T-cell (primary cell): Measurements from ENCODE around the gene LCN9. TPM values are rescaled to one million over a fixed set of nuclear protein-coding genes. Genes with fewer than 3 reads are reported as not detected.

ENCODE experiments used
- ATAC-seq, 4 experiments: fragments of 200-7000 bp in 3 of 4; fragments of 150-1000 bp in 1 of 4; cut with Tn5 transposase; replicated peaks in 1 of 4; 1 replicate in 3 of 4; 2 replicates in 1 of 4; pipeline ENCODE4 v1.10.0; 2021; ENCODE audit warnings: moderate library complexity in 3 of 4, mild to moderate bottlenecking in 2 of 4, moderate number of reproducible peaks in 1 of 4
- CTCF ChIA-PET, 2 donors: fragments of 300-600 bp; sonication (Branson Sonifier 250); formaldehyde crosslinking; loops; one replicate each; lab custom pipeline; 2022; ENCODE audit warnings: antibody characterized with exemption in 2 of 2; lab: Charles Lee
- POLR2A ChIA-PET, 2 donors: fragments of 300-600 bp; sonication (Branson Sonifier 250); formaldehyde crosslinking; loops; one replicate each; lab custom pipeline; 2022; ENCODE audit warnings: antibody characterized with exemption in 2 of 2; lab: Charles Lee
- DNase-seq, 35 experiments: peaks; one replicate each; pipeline versions ENCODE4 v3.0.0 to v3.0.0-alpha.2; 2013 to 2023
- H3K27ac ChIP-seq: one replicate; pipeline ENCODE4 v1.5.1; 2013; ENCODE audit warnings: low read length
- H3K27me3 ChIP-seq, 2 experiments: replicated peaks in 1 of 2; 1 replicate in 1 of 2; 2 replicates in 1 of 2; pipeline versions ENCODE4 v1.6.1 to v1.7.0; 2013; ENCODE audit warnings: low read length in 1 of 2, mixed read lengths in 1 of 2; ENCODE audit not compliant: control insufficient read depth in 2 of 2, insufficient read depth in 2 of 2; ENCODE audit errors: extremely low read depth in 1 of 2
- H3K36me3 ChIP-seq, 2 donors: 1 replicate in 1 of 2; 2 replicates in 1 of 2; pipeline versions ENCODE4 v1.6.1 to v1.7.0; 2013; ENCODE audit warnings: low read length in 1 of 2; ENCODE audit not compliant: control insufficient read depth in 2 of 2, insufficient read depth in 1 of 2; ENCODE audit errors: extremely low read depth in 1 of 2
- H3K4me1 ChIP-seq, 2 experiments: 1 replicate in 1 of 2; 2 replicates in 1 of 2; pipeline versions ENCODE4 v1.6.1 to v1.7.0; 2013; ENCODE audit warnings: low read length in 2 of 2, mixed read lengths in 1 of 2; ENCODE audit not compliant: insufficient read depth in 2 of 2, control insufficient read depth in 1 of 2; ENCODE audit errors: extremely low read depth in 1 of 2
- H3K4me3 ChIP-seq, 2 donors: 1 replicate in 1 of 2; 2 replicates in 1 of 2; pipeline versions ENCODE4 v1.5.1 to v1.7.0; 2013; ENCODE audit warnings: mild to moderate bottlenecking in 2 of 2, low read length in 1 of 2, moderate library complexity in 1 of 2; ENCODE audit not compliant: control insufficient read depth in 1 of 2; ENCODE audit errors: extremely low read depth in 1 of 2
- H3K9me3 ChIP-seq: 2 replicates; pipeline ENCODE4 v1.7.0; 2013
- H3K27ac Mint-ChIP-seq, 2 donors: one replicate each; pipeline ENCODE4 v1.8.0; 2020 to 2021; ENCODE audit warnings: mild to moderate bottlenecking in 2 of 2, mixed read lengths in 2 of 2
- H3K27me3 Mint-ChIP-seq, 2 donors: one replicate each; pipeline ENCODE4 v1.8.0; 2021 to 2022; ENCODE audit warnings: mixed read lengths in 2 of 2
- H3K36me3 Mint-ChIP-seq: one replicate; pipeline ENCODE4 v1.8.0; 2021; ENCODE audit warnings: mixed read lengths
- H3K4me1 Mint-ChIP-seq, 3 donors: one replicate each; pipeline ENCODE4 v1.8.0; 2020 to 2022; ENCODE audit warnings: mixed read lengths in 3 of 3, mild to moderate bottlenecking in 1 of 3
- H3K4me3 Mint-ChIP-seq, 3 donors: one replicate each; pipeline ENCODE4 v1.8.0; 2020 to 2022; ENCODE audit warnings: mild to moderate bottlenecking in 3 of 3, mixed read lengths in 3 of 3, moderate library complexity in 3 of 3
- H3K9me3 Mint-ChIP-seq, 3 donors: one replicate each; pipeline ENCODE4 v1.8.0; 2020 to 2022; ENCODE audit warnings: mixed read lengths in 3 of 3
- WGBS: methylation state at CpG from one replicate; pipeline ENCODE4 v1.1.5; 2013; ENCODE audit warnings: missing lambda C conversion rate; ENCODE audit not compliant: insufficient coverage; 5-methylcytosine and 5-hydroxymethylcytosine counted together
- total RNA-seq, 35 experiments: library from RNA in 6 of 35; stranded (reverse) in 6 of 35; fragments of 120-200 nt in 1 of 35; gene quantifications; one replicate each; pipeline versions ENCODE4 v1.2.1 to v1.2.4 and lab custom pipeline; 2013 to 2026

LCN9 gene
- total RNA-seq, 5 donors from 2014 or later (not counting 1 experiment from before 2014, with no cell fraction given): not detected

DNA sequence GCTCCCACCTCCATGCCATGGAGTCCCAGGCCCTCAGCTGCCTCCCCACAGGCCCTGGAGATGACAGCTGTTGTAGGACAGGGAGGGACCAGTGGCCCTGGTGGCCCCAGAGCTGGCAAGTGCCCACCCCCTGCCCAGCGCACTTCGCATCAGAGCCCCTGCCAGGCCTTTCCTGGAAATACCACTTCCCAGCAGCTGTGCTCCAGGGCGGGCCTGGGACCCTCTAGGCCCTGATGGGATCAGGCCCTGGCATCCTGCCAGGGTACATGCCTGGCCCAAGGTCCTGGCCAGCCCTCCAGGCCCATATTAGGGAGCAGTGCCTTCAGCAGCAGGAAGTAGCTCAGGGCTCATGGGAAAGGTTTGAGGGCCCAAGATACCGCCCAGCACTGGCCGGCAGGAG lies 41.4 kb downstream of the LCN9 start:
- Mint-ChIP-seq H3K9me3 (no peaks in the 10 kb centered on the region), H3K27me3 (peaks cover 7 to 11% of the 10 kb centered on the region in 2 donors), H3K4me3 (no peak overlapping the region), H3K27ac (no peak overlapping the region), H3K36me3 (no peaks in the 10 kb centered on the region), H3K4me1 (no peaks in the 10 kb centered on the region)
- DNase-seq (no peak), ATAC-seq (no peak)
- no peaks in the 10 kb centered on the region for H3K9me3 ChIP-seq
- ChIA-PET POLR2A (no interaction called here), CTCF (no interaction called here)
- no peaks in the 10 kb centered on the region for H3K36me3 ChIP-seq
- H3K4me3 ChIP-seq: no peak overlapping the region
- peaks cover 3 to 68% of the 10 kb centered on the region in 2 experiments for H3K27me3 ChIP-seq
- H3K27ac ChIP-seq: no peak overlapping the region
- peaks cover 0 to 17% of the 10 kb centered on the region in 2 experiments for H3K4me1 ChIP-seq
- 83% methylated on average over 5 of the region's 5 CpGs for WGBS

DNA sequence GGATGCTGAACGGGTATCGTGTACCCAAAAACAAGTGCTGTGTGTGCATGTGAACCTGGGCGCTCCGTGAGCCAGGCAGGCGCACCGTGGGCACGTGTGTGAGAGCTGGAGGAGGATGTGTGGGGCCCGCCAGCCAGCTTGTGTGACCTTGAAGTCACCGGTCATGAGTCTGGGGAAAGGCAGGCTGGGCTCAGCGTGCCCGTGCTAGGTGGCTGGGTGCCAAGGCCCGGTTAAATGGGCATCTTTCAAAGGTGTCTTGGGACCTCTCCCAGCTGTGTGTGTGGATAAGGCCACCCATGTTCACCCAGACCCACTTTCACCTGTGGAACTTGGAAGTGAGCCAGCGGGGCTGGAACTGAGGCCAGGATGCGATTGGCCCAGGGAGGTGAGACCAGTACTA lies 42.3 kb downstream of the LCN9 start:
- H3K9me3 Mint-ChIP-seq: no peaks in the 10 kb centered on the region
- Histone ChIP-seq H3K27ac (no peak overlapping the region), H3K4me1 (peaks cover 0 to 17% of the 10 kb centered on the region in 2 experiments), H3K9me3 (no peaks in the 10 kb centered on the region), H3K27me3 (peaks cover 3 to 63% of the 10 kb centered on the region in 2 experiments), H3K4me3 (no peak overlapping the region), H3K36me3 (no peaks in the 10 kb centered on the region)
- H3K27me3 Mint-ChIP-seq: peaks cover 11% of the 10 kb centered on the region in 2 donors
- H3K36me3 Mint-ChIP-seq: no peaks in the 10 kb centered on the region
- WGBS: 74% methylated on average over 8 of the region's 14 CpGs
- POLR2A ChIA-PET: no interaction called here
- DNase-seq (no peak), ATAC-seq (no peak)
- H3K4me3 Mint-ChIP-seq: no peak overlapping the region
- CTCF ChIA-PET: interaction anchor here in 1 of 2 donors (0.6 kb wide), 1 partner anchor 78 kb away, joined by 5 read pairs; no protein-coding TSS in a partner anchor
- no peaks in the 10 kb centered on the region for H3K4me1 Mint-ChIP-seq
- H3K27ac Mint-ChIP-seq: no peak overlapping the region

DNA sequence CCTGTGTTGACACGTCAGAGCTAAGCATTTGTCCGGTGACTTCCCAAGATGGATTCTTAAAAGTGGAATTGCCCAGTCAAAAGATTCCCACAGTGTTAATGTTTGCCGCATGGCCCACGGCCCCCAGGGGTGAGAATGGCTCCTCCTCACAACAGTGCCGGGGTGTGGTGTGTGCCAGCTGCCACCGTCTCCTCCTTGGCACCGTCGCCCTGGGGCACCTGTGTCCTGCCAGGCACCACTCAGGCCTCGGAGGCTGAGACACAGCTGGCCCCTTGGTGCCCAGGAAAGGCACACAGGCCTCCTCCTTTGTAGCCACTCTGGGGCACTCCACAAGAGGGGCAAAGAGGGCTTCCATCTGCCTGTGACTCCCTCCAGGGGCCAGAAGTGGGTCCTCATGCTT lies 43.2 kb downstream of the LCN9 start:
- H3K9me3 ChIP-seq: no peaks in the 10 kb centered on the region

DNA sequence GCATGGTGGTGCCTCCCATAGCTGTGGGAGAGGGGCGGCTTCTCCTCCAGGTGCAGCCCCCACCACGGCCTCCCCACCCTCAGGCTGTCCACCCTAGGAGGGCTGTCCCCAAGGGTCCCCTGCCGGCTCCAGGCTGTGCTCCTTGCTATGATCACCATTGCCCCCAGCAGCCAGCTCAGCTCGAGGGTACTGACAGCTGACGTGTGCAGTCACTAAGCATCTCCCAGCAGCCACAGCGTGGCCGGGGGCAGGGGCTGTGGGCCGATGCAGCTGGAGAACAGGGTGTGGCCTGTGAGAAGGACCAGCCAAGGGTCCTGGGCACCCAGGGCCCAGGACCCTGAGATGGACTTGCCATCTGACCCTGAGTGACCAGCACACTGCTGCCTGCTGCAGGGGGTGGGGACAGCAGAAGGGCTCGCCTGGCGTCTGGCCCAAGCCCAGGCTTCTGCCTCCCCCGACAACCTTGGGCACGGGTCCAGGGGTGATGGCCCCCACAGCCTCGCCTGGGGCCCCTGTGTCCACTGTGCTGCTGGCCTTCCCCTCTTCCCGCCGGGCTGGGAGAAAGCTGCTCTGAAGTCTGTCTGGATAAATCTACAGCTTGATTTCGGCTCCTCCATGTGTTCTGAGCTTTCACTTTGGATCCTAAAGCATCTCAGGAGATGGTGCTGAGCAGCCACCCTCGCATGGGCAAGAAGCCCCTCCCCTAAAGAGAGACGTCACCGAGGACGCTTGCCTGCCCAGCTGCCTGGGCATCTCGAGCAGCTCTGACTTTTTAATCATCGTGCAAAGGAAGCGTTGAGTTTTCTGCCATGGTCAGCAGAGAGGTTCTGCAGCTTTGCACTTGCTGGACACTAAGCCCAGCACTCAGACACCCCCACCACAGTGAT lies 44.4 kb downstream of the LCN9 start:
- Mint-ChIP-seq H3K27me3 (peaks cover 16% of the 10 kb centered on the region in 2 donors), H3K36me3 (no peaks in the 10 kb centered on the region), H3K27ac (no peak overlapping the region), H3K4me1 (no peaks in the 10 kb centered on the region), H3K4me3 (no peak overlapping the region), H3K9me3 (no peaks in the 10 kb centered on the region)
- Histone ChIP-seq H3K4me1 (peaks cover 0 to under 1% of the 10 kb centered on the region in 2 experiments), H3K27ac (no peak overlapping the region), H3K9me3 (no peaks in the 10 kb centered on the region), H3K27me3 (peaks cover 3 to 59% of the 10 kb centered on the region in 2 experiments), H3K36me3 (no peaks in the 10 kb centered on the region), H3K4me3 (no peak overlapping the region)
- 57% methylated on average over 21 of the region's 23 CpGs for WGBS
- ATAC-seq (no peak), DNase-seq (no peak)
- ChIA-PET CTCF (no interaction called here), POLR2A (no interaction called here)

More for the DNA sequence above, 43.2 kb downstream of the LCN9 start:
- POLR2A ChIA-PET: no interaction called here
- H3K36me3 ChIP-seq: no peaks in the 10 kb centered on the region
- DNase-seq (no peak), ATAC-seq (no peak)
- no peaks in the 10 kb centered on the region for H3K9me3 Mint-ChIP-seq
- H3K4me3 Mint-ChIP-seq: no peak overlapping the region
- no peaks in the 10 kb centered on the region for H3K36me3 Mint-ChIP-seq
- no peak overlapping the region for H3K4me3 ChIP-seq
- peaks cover 3 to 59% of the 10 kb centered on the region in 2 experiments for H3K27me3 ChIP-seq
- WGBS: 78% methylated on average over 8 of the region's 9 CpGs
- CTCF ChIA-PET: interaction anchor here in 1 of 2 donors (0.5 kb wide), 1 partner anchor 534 kb away, joined by 3 read pairs; no protein-coding TSS in a partner anchor
- no peaks in the 10 kb centered on the region for H3K4me1 Mint-ChIP-seq
- peaks cover 0 to 12% of the 10 kb centered on the region in 2 experiments for H3K4me1 ChIP-seq
- no peak overlapping the region for H3K27ac Mint-ChIP-seq
- H3K27ac ChIP-seq: no peak overlapping the region
- peaks cover 11% of the 10 kb centered on the region in 2 donors for H3K27me3 Mint-ChIP-seq

DNA sequence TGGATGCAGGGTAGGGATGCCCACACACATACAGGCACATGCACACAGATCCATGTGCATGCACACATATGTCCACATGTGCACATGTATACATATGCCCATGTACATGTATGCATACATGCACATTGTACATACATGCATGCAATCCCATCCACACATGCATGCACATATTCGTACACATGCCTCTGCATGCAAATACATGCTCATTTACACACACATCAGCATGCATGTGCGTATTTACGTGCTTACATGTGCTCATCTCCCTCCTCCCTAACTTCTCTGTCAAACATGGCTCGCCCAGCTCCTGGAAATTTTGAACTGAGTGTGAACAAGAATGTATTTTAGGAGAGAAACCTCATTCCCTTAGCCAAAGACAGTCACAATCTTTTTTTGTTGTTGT lies 45.1 kb downstream of the LCN9 start:
- H3K9me3 Mint-ChIP-seq: no peaks in the 10 kb centered on the region
- Histone ChIP-seq H3K27ac (no peak overlapping the region), H3K27me3 (peaks cover 0 to 59% of the 10 kb centered on the region in 2 experiments), H3K4me3 (no peak overlapping the region), H3K4me1 (no peaks in the 10 kb centered on the region), H3K9me3 (no peaks in the 10 kb centered on the region), H3K36me3 (no peaks in the 10 kb centered on the region)
- H3K4me3 Mint-ChIP-seq: no peak overlapping the region
- ChIA-PET CTCF (no interaction called here), POLR2A (no interaction called here)
- DNase-seq (no peak), ATAC-seq (no peak)
- H3K36me3 Mint-ChIP-seq: no peaks in the 10 kb centered on the region
- no peaks in the 10 kb centered on the region for H3K4me1 Mint-ChIP-seq
- H3K27me3 Mint-ChIP-seq: peaks cover 16 to 18% of the 10 kb centered on the region in 2 donors
- 43% methylated on average over 1 of the region's 4 CpGs for WGBS
- no peak overlapping the region for H3K27ac Mint-ChIP-seq

DNA sequence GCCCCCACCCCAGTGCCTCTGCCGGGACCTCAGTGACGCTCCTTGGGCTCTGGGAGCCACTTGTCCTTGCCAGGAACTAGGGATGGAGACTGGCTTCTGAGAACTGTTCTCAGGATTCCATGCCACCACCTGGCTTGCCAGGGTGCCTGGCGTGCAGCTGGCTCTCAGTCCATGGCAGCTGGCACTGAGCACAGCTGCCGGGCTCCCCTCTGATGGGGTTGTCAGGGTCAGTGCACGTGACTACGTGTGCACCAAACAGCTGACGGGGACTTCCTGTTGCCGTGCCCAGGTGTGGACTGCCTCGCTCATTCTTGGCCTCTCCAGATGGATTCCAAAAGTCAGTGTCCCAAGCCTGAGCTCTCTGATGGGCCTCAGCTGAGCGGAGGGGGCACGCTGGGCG lies 48.3 kb downstream of the LCN9 start:
- H3K4me3 ChIP-seq: no peak overlapping the region
- Mint-ChIP-seq H3K4me1 (no peaks in the 10 kb centered on the region), H3K9me3 (no peaks in the 10 kb centered on the region), H3K27me3 (peaks cover 13 to 28% of the 10 kb centered on the region in 2 donors), H3K4me3 (no peak overlapping the region), H3K36me3 (no peaks in the 10 kb centered on the region), H3K27ac (no peak overlapping the region)
- no peaks in the 10 kb centered on the region for H3K9me3 ChIP-seq
- no peak for ATAC-seq
- 78% methylated on average over 12 of the region's 12 CpGs for WGBS
- ChIA-PET CTCF (no interaction called here), POLR2A (no interaction called here)
- no peak overlapping the region for H3K27ac ChIP-seq
- peaks cover 11 to 59% of the 10 kb centered on the region in 2 experiments for H3K27me3 ChIP-seq
- no peaks in the 10 kb centered on the region for H3K36me3 ChIP-seq
- no peak for DNase-seq
- peaks cover 0 to 3% of the 10 kb centered on the region in 2 experiments for H3K4me1 ChIP-seq
